HepG2 (cell line): ENCODE data around the gene CDKN2AIP. TPM values are rescaled to one million over a fixed set of nuclear protein-coding genes. Genes with fewer than 3 reads are reported as not detected.

Experiments
- ATAC-seq: fragments of 200-7000 bp; cut with Tn5 transposase; 3 replicates; pipeline ENCODE4 v1.9.1; 2020; ENCODE audit warnings: mild to moderate bottlenecking, moderate library complexity
- BruUV-seq: library from RNA; stranded (reverse); fragments of 400-500 nt; replicated peaks from 2 replicates; lab custom pipeline; 2021; lab: Mats Ljungman, UMichigan
- CTCF ChIA-PET: fragments of 300-600 bp; formaldehyde crosslinking; extraction: SDS; loops from one replicate; lab custom pipeline; 2021; ENCODE audit warnings: low total read pairs, inconsistent platforms, low intra/inter-chr PET ratio; lab: Yijun Ruan, JAX
- POLR2A ChIA-PET: fragments of 350-600 bp; sonication (Branson Sonifier 250); formaldehyde crosslinking; loops from one replicate; lab custom pipeline; 2020; ENCODE audit warnings: antibody characterized with exemption, inconsistent platforms; lab: Yijun Ruan, JAX
- DNase-seq: peaks from one replicate; pipeline ENCODE4 v3.0.0-alpha.2; 2015; ENCODE audit warnings: low spot score
- FAIRE-seq: peaks from 3 replicates; lab custom pipeline; 2011; peaks lifted over from hg19 to GRCh38; lab: Jason Lieb, UNC
- H2AFZ ChIP-seq: one replicate; pipeline ENCODE4 v1.6.1; 2011; ENCODE audit warnings: low read length, inconsistent platforms
- H3K27ac ChIP-seq: fragments of 300-600 bp; 3 replicates; pipeline ENCODE4 v1.8.0; 2011; ENCODE audit warnings: mixed run types, mild to moderate bottlenecking, mixed read lengths, low read length, inconsistent platforms; ENCODE audit not compliant: insufficient read depth; ENCODE audit errors: extremely low read length
- H3K27me3 ChIP-seq, 2 experiments: fragments of 200-600 bp in 1 of 2; 2 replicates in 1 of 2; 3 replicates in 1 of 2; pipeline versions ENCODE4 v1.6.0 to v1.8.0; 2011; ENCODE audit warnings: low read length in 2 of 2, mild to moderate bottlenecking in 2 of 2, moderate library complexity in 2 of 2, inconsistent platforms in 1 of 2; ENCODE audit not compliant: insufficient read depth in 2 of 2, control insufficient read depth in 1 of 2
- H3K36me3 ChIP-seq, 2 experiments: fragments of 200-600 bp in 1 of 2; replicated peaks in 1 of 2; 2 replicates in 1 of 2; 3 replicates in 1 of 2; pipeline versions ENCODE4 v1.5.1 to v1.8.0; 2011; ENCODE audit warnings: low read length in 2 of 2, inconsistent platforms in 1 of 2; ENCODE audit not compliant: insufficient read depth in 2 of 2, control insufficient read depth in 1 of 2
- H3K4me1 ChIP-seq: 2 replicates; pipeline ENCODE4 v1.5.1; 2012; ENCODE audit warnings: low read length, inconsistent platforms; ENCODE audit not compliant: insufficient read depth
- H3K4me2 ChIP-seq: 2 replicates; pipeline ENCODE4 v1.6.0; 2011; ENCODE audit warnings: low read depth, low read length, inconsistent platforms
- H3K4me3 ChIP-seq, 3 experiments: fragments of 200-600 bp in 1 of 3; sonication (generic), shearing (Covaris generic) in 1 of 3; replicated peaks in 1 of 3; 2 replicates each; pipeline ENCODE4 v1.5.1; 2011 to 2016; ENCODE audit warnings: low read length in 3 of 3, inconsistent platforms in 2 of 3, low read depth in 2 of 3, mild to moderate bottlenecking in 2 of 3, control low read depth in 1 of 3, mixed read lengths in 1 of 3; ENCODE audit not compliant: insufficient read depth in 1 of 3
- H3K79me2 ChIP-seq: one replicate; pipeline ENCODE4 v1.6.1; 2011; ENCODE audit warnings: low read length, inconsistent platforms; ENCODE audit not compliant: insufficient read depth
- H3K9ac ChIP-seq: 2 replicates; pipeline ENCODE4 v1.6.0; 2011; ENCODE audit warnings: mild to moderate bottlenecking, low read depth, low read length, inconsistent platforms; ENCODE audit not compliant: insufficient read depth
- H3K9me3 ChIP-seq: 2 replicates; pipeline ENCODE4 v1.5.1; 2012; ENCODE audit warnings: mild to moderate bottlenecking, low read length
- H4K20me1 ChIP-seq: 2 replicates; pipeline ENCODE4 v1.6.0; 2011; ENCODE audit warnings: inconsistent platforms, mild to moderate bottlenecking, low read length, moderate library complexity; ENCODE audit not compliant: insufficient read depth
- FOXJ3 ChIP-seq: sonication (generic); formaldehyde crosslinking; IDR thresholded peaks from 2 replicates; pipeline ENCODE4 v1.4.0; 2020; ENCODE audit warnings: missing genetic modification reagents, mild to moderate bottlenecking, borderline replicate concordance
- NKX3-1 ChIP-seq: sonication (generic); formaldehyde crosslinking; IDR thresholded peaks from 2 replicates; pipeline ENCODE4 v1.5.0; 2020; ENCODE audit warnings: missing genetic modification reagents
- SNAI1 ChIP-seq: sonication (generic); formaldehyde crosslinking; IDR thresholded peaks from 2 replicates; pipeline ENCODE4 v1.5.0; 2020; ENCODE audit warnings: mild to moderate bottlenecking, missing genetic modification reagents, borderline replicate concordance
- TFE3 ChIP-seq: IDR thresholded peaks from 2 replicates; pipeline ENCODE4 v1.6.1; 2016
- ZFAT ChIP-seq: sonication (generic); formaldehyde crosslinking; conservative IDR thresholded peaks from 2 replicates; pipeline ENCODE4 v1.8.1; 2023; ENCODE audit warnings: missing genetic modification reagents, inconsistent platforms
- WGBS: methylation state at CpG from one replicate; pipeline ENCODE4 v1.1.6; 2017; ENCODE audit warnings: low lambda C conversion rate; 5-methylcytosine and 5-hydroxymethylcytosine counted together
- in situ Hi-C: cut with HindIII; loops from 2 replicates; pipeline ENCODE4 v1.10.0; 2017; ENCODE audit warnings: low pct_unique_long_range_greater_than_20kb; ENCODE audit not compliant: extremely low pct_ligation_motif_present
- intact Hi-C: fragments of 100-400 bp; cut with micrococcal nuclease; formaldehyde crosslinking; loops from one replicate; pipeline ENCODE4 v1.10.0; 2022; ENCODE audit not compliant: unreplicated experiment
- polyA plus RNA-seq, 8 experiments: library from polyadenylated mRNA; depleted of rRNA in 3 of 8; stranded (reverse) in 7 of 8; unstranded in 1 of 8; fragments of >200 nt; fragmentation: Illumina TruSeq in 4 of 8; extraction: Trizol in 4 of 8; gene quantifications; 2 replicates each; pipeline versions ENCODE4 v1.2.1 to v1.2.3, GENCODE V29; 2011 to 2016; ENCODE audit warnings: low read depth in 4 of 8, missing spikeins in 1 of 8, mixed read lengths in 1 of 8; ENCODE audit not compliant: insufficient read depth in 1 of 8
- total RNA-seq, 5 experiments: library from RNA; depleted of rRNA; stranded (reverse); fragments of >200 nt; fragmentation: Illumina TruSeq; extraction: Trizol; gene quantifications; 2 replicates each; pipeline ENCODE4 v1.2.3, GENCODE V29; 2016; ENCODE audit warnings: low read depth in 1 of 5
- TF ChIP-seq, protein P1 (sequence below): IDR thresholded peaks from 2 replicates; pipeline ENCODE4 v1.6.1; 2016; ENCODE audit warnings: low read depth, missing genetic modification reagents, missing compliant biosample characterization

Gene CDKN2AIP
- total and polyA plus RNA-seq, 2 of the 13 experiments (the other 11 are each of a cell fraction or from before 2014, with no cell fraction given) = 17.0 to 18.7 TPM

- Histone ChIP-seq H2AFZ (no peak overlapping the region), H3K36me3 (no peaks in the 10 kb centered on the region), H3K9me3 (no peaks in the 10 kb centered on the region), H3K27ac (no peak overlapping the region), H3K79me2 (no peaks in the 10 kb centered on the region), H3K4me3 (no peak overlapping the region), H3K9ac (no peak overlapping the region), H4K20me1 (no peaks in the 10 kb centered on the region), H3K4me1 (no peaks in the 10 kb centered on the region), H3K4me2 (no peak overlapping the region), H3K27me3 (no peaks in the 10 kb centered on the region)
- no peak for DNase-seq
- TF ChIP-seq, protein P1, sequence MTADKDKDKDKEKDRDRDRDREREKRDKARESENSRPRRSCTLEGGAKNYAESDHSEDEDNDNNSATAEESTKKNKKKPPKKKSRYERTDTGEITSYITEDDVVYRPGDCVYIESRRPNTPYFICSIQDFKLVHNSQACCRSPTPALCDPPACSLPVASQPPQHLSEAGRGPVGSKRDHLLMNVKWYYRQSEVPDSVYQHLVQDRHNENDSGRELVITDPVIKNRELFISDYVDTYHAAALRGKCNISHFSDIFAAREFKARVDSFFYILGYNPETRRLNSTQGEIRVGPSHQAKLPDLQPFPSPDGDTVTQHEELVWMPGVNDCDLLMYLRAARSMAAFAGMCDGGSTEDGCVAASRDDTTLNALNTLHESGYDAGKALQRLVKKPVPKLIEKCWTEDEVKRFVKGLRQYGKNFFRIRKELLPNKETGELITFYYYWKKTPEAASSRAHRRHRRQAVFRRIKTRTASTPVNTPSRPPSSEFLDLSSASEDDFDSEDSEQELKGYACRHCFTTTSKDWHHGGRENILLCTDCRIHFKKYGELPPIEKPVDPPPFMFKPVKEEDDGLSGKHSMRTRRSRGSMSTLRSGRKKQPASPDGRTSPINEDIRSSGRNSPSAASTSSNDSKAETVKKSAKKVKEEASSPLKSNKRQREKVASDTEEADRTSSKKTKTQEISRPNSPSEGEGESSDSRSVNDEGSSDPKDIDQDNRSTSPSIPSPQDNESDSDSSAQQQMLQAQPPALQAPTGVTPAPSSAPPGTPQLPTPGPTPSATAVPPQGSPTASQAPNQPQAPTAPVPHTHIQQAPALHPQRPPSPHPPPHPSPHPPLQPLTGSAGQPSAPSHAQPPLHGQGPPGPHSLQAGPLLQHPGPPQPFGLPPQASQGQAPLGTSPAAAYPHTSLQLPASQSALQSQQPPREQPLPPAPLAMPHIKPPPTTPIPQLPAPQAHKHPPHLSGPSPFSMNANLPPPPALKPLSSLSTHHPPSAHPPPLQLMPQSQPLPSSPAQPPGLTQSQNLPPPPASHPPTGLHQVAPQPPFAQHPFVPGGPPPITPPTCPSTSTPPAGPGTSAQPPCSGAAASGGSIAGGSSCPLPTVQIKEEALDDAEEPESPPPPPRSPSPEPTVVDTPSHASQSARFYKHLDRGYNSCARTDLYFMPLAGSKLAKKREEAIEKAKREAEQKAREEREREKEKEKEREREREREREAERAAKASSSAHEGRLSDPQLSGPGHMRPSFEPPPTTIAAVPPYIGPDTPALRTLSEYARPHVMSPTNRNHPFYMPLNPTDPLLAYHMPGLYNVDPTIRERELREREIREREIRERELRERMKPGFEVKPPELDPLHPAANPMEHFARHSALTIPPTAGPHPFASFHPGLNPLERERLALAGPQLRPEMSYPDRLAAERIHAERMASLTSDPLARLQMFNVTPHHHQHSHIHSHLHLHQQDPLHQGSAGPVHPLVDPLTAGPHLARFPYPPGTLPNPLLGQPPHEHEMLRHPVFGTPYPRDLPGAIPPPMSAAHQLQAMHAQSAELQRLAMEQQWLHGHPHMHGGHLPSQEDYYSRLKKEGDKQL (CRISPR knock-in tag) = no peak
- in situ Hi-C loops = no loop called here
- POLR2A ChIA-PET = no interaction called here
- BruUV-seq = no TSS peak
- no peak for FAIRE-seq
- CTCF ChIA-PET = no interaction called here
- 24% methylated on average over 5 of the region's 5 CpGs for WGBS
- intact Hi-C loops = no loop called here
- ATAC-seq = no peak
These were observed 33.7 kb downstream of the CDKN2AIP start for GRCh38 chr4:183478123-183478522.

GRCh38 chr4:183478926-183479325 is 34.5 kb downstream of the CDKN2AIP start:
- in situ Hi-C loops = no loop called here
- no peak for TF ChIP-seq ZFAT
- no peak for TF ChIP-seq TFE3 (CRISPR knock-in tag)
- no peak for TF ChIP-seq SNAI1 (CRISPR knock-in tag)
- no peak for TF ChIP-seq NKX3-1 (CRISPR knock-in tag)
- TF ChIP-seq FOXJ3 (CRISPR knock-in tag) = no peak
- TF ChIP-seq, all 625 proteins: peak for 0
- H3K36me3 ChIP-seq = no peaks in the 10 kb centered on the region
- no peak overlapping the region for H2AFZ ChIP-seq
- ChIA-PET POLR2A (no interaction called here), CTCF (no interaction called here)
- BruUV-seq = no TSS peak
- WGBS = 43% methylated on average over 2 of the region's 2 CpGs
- H3K4me2 ChIP-seq = no peak overlapping the region
- ATAC-seq (no peak), FAIRE-seq (no peak), DNase-seq (no peak)
- H3K27ac ChIP-seq = no peak overlapping the region
- peaks cover 5% of the 10 kb centered on the region; the same call in 1 of the 2 replicates for H3K4me1 ChIP-seq
- intact Hi-C loops = no loop called here
- H3K9ac ChIP-seq = no peak overlapping the region
- H3K79me2 ChIP-seq = no peaks in the 10 kb centered on the region
- H3K9me3 ChIP-seq = no peaks in the 10 kb centered on the region
- H4K20me1 ChIP-seq = no peaks in the 10 kb centered on the region
- H3K4me3 ChIP-seq = no peak overlapping the region
- H3K27me3 ChIP-seq = no peaks in the 10 kb centered on the region
